Lung (tissue), 12 donors: ENCODE data around the gene NFIA. TPM values are rescaled to one million over a fixed set of nuclear protein-coding genes. Genes with fewer than 3 reads are reported as not detected.

Experiments
- ATAC-seq: fragments of 200-7000 bp; cut with Tn5 transposase; one replicate; pipeline ENCODE4 v1.9.1; 2020; ENCODE audit warnings: moderate number of reproducible peaks; ENCODE audit not compliant: insufficient read depth, low FRiP score
- DNase-seq, 3 donors: peaks; one replicate each; pipeline ENCODE4 v3.0.0-alpha.2; 2013 to 2017
- H3K27ac ChIP-seq, 2 donors: one replicate each; pipeline ENCODE4 v1.5.1; 2013; ENCODE audit warnings: mild to moderate bottlenecking in 2 of 2, moderate library complexity in 2 of 2, control low read depth in 1 of 2, inconsistent platforms in 1 of 2, low read depth in 1 of 2, low read length in 1 of 2
- H3K27me3 ChIP-seq, 3 donors: one replicate each; pipeline ENCODE4 v1.5.1; 2013; ENCODE audit warnings: low read length in 2 of 3; ENCODE audit not compliant: control insufficient read depth in 3 of 3, insufficient read depth in 3 of 3
- H3K36me3 ChIP-seq, 4 donors: one replicate each; pipeline ENCODE4 v1.5.1; 2013; ENCODE audit warnings: low read length in 4 of 4, mild to moderate bottlenecking in 1 of 4, moderate library complexity in 1 of 4; ENCODE audit not compliant: control insufficient read depth in 4 of 4, insufficient read depth in 4 of 4
- H3K4me1 ChIP-seq, 5 donors: one replicate each; pipeline ENCODE4 v1.5.1; 2013; ENCODE audit warnings: low read length in 5 of 5, mild to moderate bottlenecking in 2 of 5, moderate library complexity in 1 of 5; ENCODE audit not compliant: control insufficient read depth in 5 of 5, insufficient read depth in 5 of 5
- H3K4me3 ChIP-seq: one replicate; pipeline ENCODE4 v1.5.1; 2013; ENCODE audit warnings: mild to moderate bottlenecking, control low read depth, moderate library complexity
- H3K9ac ChIP-seq, 2 donors: one replicate each; pipeline ENCODE4 v1.5.1; 2013; ENCODE audit warnings: low read length in 2 of 2, control low read depth in 1 of 2; ENCODE audit not compliant: insufficient read depth in 1 of 2
- H3K9me3 ChIP-seq, 4 donors: one replicate each; pipeline ENCODE4 v1.5.1; 2013; ENCODE audit warnings: low read length in 3 of 4, mild to moderate bottlenecking in 1 of 4, moderate library complexity in 1 of 4; ENCODE audit not compliant: control insufficient read depth in 4 of 4, insufficient read depth in 3 of 4
- WGBS, 2 donors: extraction: QIAGEN DNeasy Blood & Tissue Kit; methylation state at CpG; one replicate each; pipeline ENCODE4 v1.1.7; 2013; 5-methylcytosine and 5-hydroxymethylcytosine counted together
- polyA plus RNA-seq, 2 donors: library from polyadenylated mRNA; stranded (reverse); fragments of 200-250 nt; gene quantifications; one replicate each; pipeline ENCODE4 v1.2.1, GENCODE V29; 2013
- total RNA-seq, 2 donors: library from RNA; depleted of rRNA in 1 of 2; stranded (reverse); fragments of >200 nt in 1 of 2; gene quantifications; one replicate each; pipeline ENCODE4 v1.2.1, GENCODE V29; 2014 to 2021
- TF ChIP-seq, protein P1 (sequence below): IDR thresholded peaks from 2 replicates; pipeline ENCODE4 v1.5.1; 2012; ENCODE audit warnings: mild to moderate bottlenecking; ENCODE audit errors: control extremely low read depth, extremely low read depth
- donor health status: control.
- donor health status: control.
- donor health status: Bipolar disorder and iron deficiency.
- donor health status: healthy.
- donor health status: DM: yes; HTN: yes; CAD: no.

Gene NFIA
- total and polyA plus RNA-seq, 4 donors, result 3.0 to 63.4 (median 34.2) TPM

DNA sequence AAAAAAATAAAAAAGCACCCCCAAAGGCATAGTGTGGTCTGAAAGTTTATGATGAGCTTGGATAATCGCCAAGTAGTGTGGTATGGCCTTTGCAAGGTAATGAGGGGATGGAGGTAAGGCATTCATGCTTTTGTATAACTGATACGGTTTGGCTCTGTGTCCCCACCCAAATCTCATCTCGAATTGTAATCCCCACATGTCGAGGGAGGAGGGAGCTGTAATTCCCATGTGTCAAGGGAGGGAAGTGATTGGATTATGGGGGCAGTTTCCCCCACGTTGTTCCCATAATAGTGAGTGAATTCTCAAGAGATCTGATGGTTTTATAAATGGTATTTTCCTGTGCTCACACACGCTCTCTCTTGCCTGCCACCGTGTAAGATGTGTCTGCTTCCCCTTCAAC is 215.5 kb downstream of the NFIA start:
- H3K9ac ChIP-seq, result no peak overlapping the region
- H3K4me3 ChIP-seq, result no peak overlapping the region
- H3K4me1 ChIP-seq, result peaks cover 2 to 22% (median 11%) of the 10 kb centered on the region in 5 donors
- no peaks in the 10 kb centered on the region for H3K36me3 ChIP-seq
- H3K27ac ChIP-seq, result no peak overlapping the region
- DNase-seq (no peak), ATAC-seq (no peak)
- H3K9me3 ChIP-seq, result no peaks in the 10 kb centered on the region
- no peaks in the 10 kb centered on the region for H3K27me3 ChIP-seq
- TF ChIP-seq, protein P1, sequence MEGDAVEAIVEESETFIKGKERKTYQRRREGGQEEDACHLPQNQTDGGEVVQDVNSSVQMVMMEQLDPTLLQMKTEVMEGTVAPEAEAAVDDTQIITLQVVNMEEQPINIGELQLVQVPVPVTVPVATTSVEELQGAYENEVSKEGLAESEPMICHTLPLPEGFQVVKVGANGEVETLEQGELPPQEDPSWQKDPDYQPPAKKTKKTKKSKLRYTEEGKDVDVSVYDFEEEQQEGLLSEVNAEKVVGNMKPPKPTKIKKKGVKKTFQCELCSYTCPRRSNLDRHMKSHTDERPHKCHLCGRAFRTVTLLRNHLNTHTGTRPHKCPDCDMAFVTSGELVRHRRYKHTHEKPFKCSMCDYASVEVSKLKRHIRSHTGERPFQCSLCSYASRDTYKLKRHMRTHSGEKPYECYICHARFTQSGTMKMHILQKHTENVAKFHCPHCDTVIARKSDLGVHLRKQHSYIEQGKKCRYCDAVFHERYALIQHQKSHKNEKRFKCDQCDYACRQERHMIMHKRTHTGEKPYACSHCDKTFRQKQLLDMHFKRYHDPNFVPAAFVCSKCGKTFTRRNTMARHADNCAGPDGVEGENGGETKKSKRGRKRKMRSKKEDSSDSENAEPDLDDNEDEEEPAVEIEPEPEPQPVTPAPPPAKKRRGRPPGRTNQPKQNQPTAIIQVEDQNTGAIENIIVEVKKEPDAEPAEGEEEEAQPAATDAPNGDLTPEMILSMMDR, result no peak
- WGBS, 2 donors, result 91 to 94% methylated on average over 7 of the region's 7 CpGs

DNA sequence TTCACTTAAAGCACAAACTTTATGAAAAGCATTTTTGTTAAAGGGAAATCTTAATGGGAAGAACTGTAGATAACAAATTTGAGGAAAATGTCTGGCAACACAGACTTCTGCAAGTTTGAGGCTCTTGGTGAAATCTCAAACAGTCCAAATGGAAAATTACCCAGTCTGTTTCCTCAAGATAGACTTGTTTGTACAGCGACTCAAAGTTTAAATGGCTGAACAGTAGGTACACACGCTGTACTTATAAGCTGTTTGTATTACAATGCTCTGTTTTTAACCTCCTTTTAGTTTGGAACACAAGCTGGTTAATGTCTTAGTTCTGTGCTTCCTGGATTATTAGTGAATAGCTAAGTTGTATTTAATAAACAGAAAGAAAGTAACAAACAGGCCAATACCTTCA is 217.1 kb downstream of the NFIA start:
- Histone ChIP-seq H3K4me3 (no peak overlapping the region), H3K36me3 (no peaks in the 10 kb centered on the region), H3K27me3 (no peaks in the 10 kb centered on the region), H3K4me1 (peaks cover 3 to 19% (median 10%) of the 10 kb centered on the region in 5 donors), H3K9ac (no peak overlapping the region), H3K27ac (peak overlapping the region in 1 of 2 donors; percentile 9), H3K9me3 (no peaks in the 10 kb centered on the region)
- TF ChIP-seq, protein P1, result no peak
- ATAC-seq, result no peak
- WGBS, 2 donors, result 8 to 9% methylated on average over 2 of the region's 2 CpGs
- DNase-seq, result peak in 2 of 3 donors; percentile 43 to 59

DNA sequence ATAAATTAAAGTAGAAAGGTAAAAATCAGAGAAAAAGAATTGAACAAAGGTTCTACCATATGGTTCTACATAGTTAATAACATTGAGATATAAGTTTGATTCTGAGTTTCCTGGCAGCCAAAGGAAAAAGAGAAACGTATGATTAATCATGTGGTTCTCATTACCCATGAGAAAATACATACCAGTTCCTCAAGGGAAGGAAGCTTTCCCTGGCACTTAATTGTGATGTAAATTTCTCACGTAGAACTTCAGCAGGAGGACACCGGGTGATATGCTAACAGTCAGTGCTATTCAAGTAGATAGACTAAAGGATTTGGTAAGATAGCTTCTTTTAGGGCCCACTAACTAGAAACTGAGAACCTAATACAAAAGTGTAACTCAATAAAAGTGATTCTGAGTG is 218.5 kb downstream of the NFIA start:
- DNase-seq (no peak), ATAC-seq (no peak)
- Histone ChIP-seq H3K9me3 (no peaks in the 10 kb centered on the region), H3K4me1 (peaks cover 1 to 19% (median 10%) of the 10 kb centered on the region in 5 donors), H3K4me3 (no peak overlapping the region), H3K9ac (no peak overlapping the region), H3K36me3 (no peaks in the 10 kb centered on the region), H3K27me3 (no peaks in the 10 kb centered on the region), H3K27ac (no peak overlapping the region)
- WGBS, 2 donors, result 56 to 65% methylated on average over 3 of the region's 3 CpGs
- TF ChIP-seq, protein P1, result no peak
